Measurements from ENCODE around the gene CYTH4. TPM values are rescaled to one million over a fixed set of nuclear protein-coding genes. Genes with fewer than 3 reads are reported as not detected.

Gene CYTH4
- total and polyA plus RNA-seq, 2 experiments from 2014 or later, result not detected

GRCh38 chr22:37342065-37342464, 59.8 kb downstream of the CYTH4 start:
- Mint-ChIP-seq H3K27ac (no peak overlapping the region), H3K27me3 (ENCODE audit: insufficient read depth, low read depth, poor library complexity) (peaks cover 10% of the 10 kb centered on the region), H3K9me3 (no peaks in the 10 kb centered on the region), H3K36me3 (ENCODE audit: low read depth) (no peaks in the 10 kb centered on the region), H3K4me1 (peaks cover 28% of the 10 kb centered on the region), H3K4me3 (no peak overlapping the region)
- H3K79me2 ChIP-seq (replicated peaks; ENCODE audit: insufficient read depth), result no peaks in the 10 kb centered on the region
- no peak for DNase-seq (ENCODE audit: low spot score)
- H3K4me2 ChIP-seq, result no peak overlapping the region
- no peak overlapping the region for H2AFZ ChIP-seq
- no peaks in the 10 kb centered on the region for H3F3A ChIP-seq (replicated peaks; ENCODE audit: low read depth)
- H3K27ac ChIP-seq (ENCODE audit: low read depth), result no peak overlapping the region
- ATAC-seq, result no peak; the same call in 2 of the 3 replicates
- no peaks in the 10 kb centered on the region for H3K9me2 ChIP-seq (ENCODE audit: insufficient read depth)
- H3K27me3 ChIP-seq (ENCODE audit: insufficient read depth), result no peaks in the 10 kb centered on the region
- TF ChIP-seq POLR2AphosphoS5 (IDR thresholded peaks at IDR 0.05; ENCODE audit: low read depth) (no peak), STAT1 (IDR thresholded peaks at IDR 0.05; ENCODE audit: unreplicated experiment) (no peak), CTCF (conservative IDR thresholded peaks at IDR 0.05; ENCODE audit: low read depth in 2 of 2) (no peak), ZNF331 (CRISPR knock-in tag; IDR thresholded peaks at IDR 0.05; ENCODE audit: low read depth) (no peak), EZH2phosphoT487 (IDR thresholded peaks at IDR 0.05; ENCODE audit: unreplicated experiment) (no peak), EZH2 (IDR thresholded peaks at IDR 0.05; ENCODE audit: low read depth, unreplicated experiment) (no peak), REST (IDR thresholded peaks at IDR 0.05; ENCODE audit: unreplicated experiment) (no peak), ETS1 (IDR thresholded peaks at IDR 0.05) (no peak), JUNB (IDR thresholded peaks at IDR 0.05; ENCODE audit: unreplicated experiment) (no peak), ZNF462 (CRISPR knock-in tag; IDR thresholded peaks at IDR 0.05) (no peak), NANOG (IDR thresholded peaks at IDR 0.05; ENCODE audit: borderline replicate concordance) (no peak), CREB1 (CRISPR knock-in tag; IDR thresholded peaks at IDR 0.05; ENCODE audit: low read depth) (no peak), ZNF114 (CRISPR knock-in tag; IDR thresholded peaks at IDR 0.05) (no peak)
- no peaks in the 10 kb centered on the region for H4K20me1 ChIP-seq (replicated peaks; ENCODE audit: insufficient read depth)
- no peak overlapping the region for H3K4me3 ChIP-seq
- no peaks in the 10 kb centered on the region for H3K36me3 ChIP-seq (ENCODE audit: insufficient read depth)
- H3K4me1 ChIP-seq (ENCODE audit: insufficient read depth), result peaks cover 12% of the 10 kb centered on the region

Measured in GM23338 (cell line).